KOPT-K1 (cell line): ENCODE results near the gene PGBD5.

ENCODE experiments used
- H3K27ac ChIP-seq: fragments of 200-600 bp; sonication (generic); 2 replicates; pipeline ENCODE4 v1.5.1; 2016; ENCODE audit warnings: antibody characterized with exemption, mild to moderate bottlenecking, low read depth, low read length; ENCODE audit not compliant: poor library complexity, severe bottlenecking
- H3K36me3 ChIP-seq: fragments of 200-600 bp; sonication (generic); 2 replicates; pipeline ENCODE4 v1.5.1; 2017; ENCODE audit warnings: antibody characterized with exemption, mild to moderate bottlenecking, low read length, moderate library complexity; ENCODE audit not compliant: insufficient read depth
- H3K9me3 ChIP-seq: fragments of 200-600 bp; sonication (generic); 2 replicates; pipeline ENCODE4 v1.5.1; 2017; ENCODE audit warnings: antibody characterized with exemption, low read length, mild to moderate bottlenecking; ENCODE audit not compliant: insufficient read depth, poor library complexity, severe bottlenecking

Gene PGBD5

GRCh38 chr1:230312676-230313075, 113.5 kb downstream of the PGBD5 start:
- Histone ChIP-seq H3K36me3 (no peaks in the 10 kb centered on the region), H3K9me3 (no peaks in the 10 kb centered on the region), H3K27ac (no peak overlapping the region)

- Histone ChIP-seq H3K27ac (peak overlapping the region; percentile 31), H3K36me3 (no peaks in the 10 kb centered on the region), H3K9me3 (no peaks in the 10 kb centered on the region)
Observed at GRCh38 chr1:230310381-230311163, 115.6 kb downstream of the PGBD5 start.

- Histone ChIP-seq H3K27ac (no peak overlapping the region), H3K36me3 (no peaks in the 10 kb centered on the region), H3K9me3 (no peaks in the 10 kb centered on the region)
Observed at GRCh38 chr1:230309646-230310177, 116.4 kb downstream of the PGBD5 start.

GRCh38 chr1:230308821-230309220, 117.3 kb downstream of the PGBD5 start:
- H3K27ac ChIP-seq = no peak overlapping the region

GRCh38 chr1:230308039-230308438, 118.1 kb downstream of the PGBD5 start:
- no peak overlapping the region for H3K27ac ChIP-seq
- H3K36me3 ChIP-seq = no peaks in the 10 kb centered on the region
- H3K9me3 ChIP-seq = no peaks in the 10 kb centered on the region

More at GRCh38 chr1:230308821-230309220, 117.3 kb downstream of the PGBD5 start:
- Histone ChIP-seq H3K36me3 (no peaks in the 10 kb centered on the region), H3K9me3 (no peaks in the 10 kb centered on the region)

- Histone ChIP-seq H3K9me3 (no peaks in the 10 kb centered on the region), H3K27ac (no peak overlapping the region), H3K36me3 (no peaks in the 10 kb centered on the region)
Observed at GRCh38 chr1:230307213-230307612, 118.9 kb downstream of the PGBD5 start.

- Histone ChIP-seq H3K27ac (no peak overlapping the region), H3K9me3 (no peaks in the 10 kb centered on the region), H3K36me3 (no peaks in the 10 kb centered on the region)
Observed at GRCh38 chr1:230306169-230306568, 120.0 kb downstream of the PGBD5 start.

GRCh38 chr1:230303822-230304221, 122.3 kb downstream of the PGBD5 start:
- Histone ChIP-seq H3K27ac (no peak overlapping the region), H3K9me3 (no peaks in the 10 kb centered on the region), H3K36me3 (no peaks in the 10 kb centered on the region)

GRCh38 chr1:230303069-230303468, 123.1 kb downstream of the PGBD5 start:
- Histone ChIP-seq H3K36me3 (no peaks in the 10 kb centered on the region), H3K27ac (no peak overlapping the region), H3K9me3 (no peaks in the 10 kb centered on the region)

GRCh38 chr1:230301822-230302221, 124.3 kb downstream of the PGBD5 start:
- Histone ChIP-seq H3K9me3 (no peaks in the 10 kb centered on the region), H3K27ac (no peak overlapping the region), H3K36me3 (no peaks in the 10 kb centered on the region)

GRCh38 chr1:230301322-230301721, 124.8 kb downstream of the PGBD5 start:
- Histone ChIP-seq H3K9me3 (no peaks in the 10 kb centered on the region), H3K36me3 (no peaks in the 10 kb centered on the region), H3K27ac (no peak overlapping the region)

GRCh38 chr1:230300322-230301301, 125.5 kb downstream of the PGBD5 start:
- no peak overlapping the region for H3K27ac ChIP-seq
- no peaks in the 10 kb centered on the region for H3K9me3 ChIP-seq
- H3K36me3 ChIP-seq = no peaks in the 10 kb centered on the region

GRCh38 chr1:230299191-230300006, 126.7 kb downstream of the PGBD5 start:
- Histone ChIP-seq H3K9me3 (no peaks in the 10 kb centered on the region), H3K36me3 (no peaks in the 10 kb centered on the region), H3K27ac (no peak overlapping the region)

GRCh38 chr1:230295367-230295766, 130.8 kb downstream of the PGBD5 start:
- no peaks in the 10 kb centered on the region for H3K36me3 ChIP-seq
- no peak overlapping the region for H3K27ac ChIP-seq
- no peaks in the 10 kb centered on the region for H3K9me3 ChIP-seq

- Histone ChIP-seq H3K27ac (no peak overlapping the region), H3K36me3 (no peaks in the 10 kb centered on the region), H3K9me3 (no peaks in the 10 kb centered on the region)
Observed at GRCh38 chr1:230293390-230293700, 132.8 kb downstream of the PGBD5 start.
